Stimulated activated CD8-positive, alpha-beta memory T cell treated with anti-CD3 and anti-CD28 coated beads, Interleukin-15, amount 100 ng/mL, for 48 hours (primary cell): ENCODE measurements around the gene RNF31.
A peak's percentile ranks its signal among the peaks of the same experiment; 100 is the strongest.

Experiments used
- DNase-seq, 2 donors: peaks; one replicate each; pipeline ENCODE4 v3.0.0-alpha.2; 2020; ENCODE audit warnings: low read depth in 2 of 2

RNF31 gene

GRCh38 chr14:24182110-24182882 lies 35.0 kb downstream of the RNF31 start:
- no peak for DNase-seq

DNA sequence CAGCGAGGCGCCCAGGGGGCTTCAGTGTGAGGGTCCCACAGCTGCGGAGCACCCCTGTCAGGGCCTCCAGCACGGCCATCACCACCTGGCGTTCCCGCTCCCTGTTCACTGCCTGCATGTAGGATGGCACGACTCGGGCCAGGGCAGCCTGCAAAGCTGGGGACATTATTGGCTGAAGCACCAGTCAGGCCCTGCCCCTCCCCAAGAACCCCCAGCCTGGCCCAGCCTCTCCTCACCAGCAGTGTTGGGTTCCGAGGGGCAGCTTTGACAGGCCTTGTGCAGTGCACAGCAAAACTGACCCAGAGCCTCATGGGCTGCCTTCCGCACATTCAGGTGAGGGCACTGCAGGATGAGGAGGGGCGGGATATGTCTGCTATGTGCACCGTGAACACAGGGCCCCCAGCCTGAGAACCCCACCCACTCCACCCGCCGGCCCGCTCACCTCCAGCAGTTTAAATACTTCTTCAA lies 35.8 kb downstream of the RNF31 start:
- no peak for DNase-seq

DNA sequence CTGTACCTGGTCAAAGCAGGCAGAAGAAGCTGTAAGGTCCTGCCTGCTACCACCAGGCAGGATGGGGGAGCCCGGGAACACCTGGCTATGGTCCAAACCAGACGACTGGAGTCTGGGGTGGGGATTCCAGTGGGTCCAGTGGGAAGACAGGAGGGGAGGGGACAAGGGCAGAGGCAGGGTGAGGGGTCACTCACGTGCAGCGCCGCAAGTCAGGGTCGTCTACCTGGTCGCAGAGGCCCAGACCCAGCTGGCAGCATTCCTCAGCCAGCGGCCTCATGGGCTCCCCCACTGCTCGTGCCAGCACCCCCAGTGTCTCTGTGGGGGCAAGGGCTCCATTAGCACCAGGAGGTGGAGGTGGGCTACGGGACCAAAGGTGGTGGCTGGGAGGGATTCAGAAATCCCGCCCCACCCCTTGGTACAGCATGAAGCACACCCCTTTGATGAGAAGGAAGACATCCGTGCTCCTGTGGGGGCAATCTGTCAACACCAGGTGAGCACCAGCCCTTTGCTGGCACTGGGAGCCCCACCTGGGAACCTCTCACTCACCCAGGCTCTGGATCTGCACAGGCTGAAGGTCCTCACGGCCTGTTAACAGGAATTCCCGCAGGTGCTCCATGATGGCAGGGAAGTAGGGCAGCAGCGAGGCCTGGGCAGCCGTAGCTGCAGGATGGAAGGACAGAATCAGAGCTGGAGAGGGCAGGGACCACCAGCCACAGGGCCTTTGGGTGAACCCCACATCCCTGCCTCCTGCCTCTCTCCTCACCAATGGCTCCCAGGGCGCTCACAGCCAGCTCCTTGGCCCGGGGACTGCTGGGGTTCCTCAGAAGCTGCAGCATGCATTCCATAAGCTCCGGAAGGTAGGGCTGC lies 37.0 kb downstream of the RNF31 start:
- no peak for DNase-seq

DNA sequence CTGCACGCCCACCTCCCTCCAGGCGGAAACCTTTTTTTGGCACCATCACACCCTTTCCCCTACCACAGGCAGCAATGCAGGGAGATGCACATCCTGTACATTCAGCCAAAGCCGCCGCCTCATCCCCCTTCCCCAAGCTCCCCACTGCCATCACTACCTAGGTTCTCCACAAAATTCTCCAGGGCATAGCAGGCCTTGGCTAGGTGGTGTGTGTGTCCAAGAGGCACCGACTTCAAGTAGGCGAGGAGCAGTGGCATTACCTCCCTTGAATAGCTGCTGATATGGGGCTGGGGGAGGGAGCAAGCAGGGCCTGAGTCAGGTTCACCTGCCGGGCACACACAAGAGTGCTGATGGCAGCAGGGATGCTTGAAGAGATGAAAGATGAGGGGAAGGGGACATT lies 37.7 kb downstream of the RNF31 start:
- no peak for DNase-seq

DNA sequence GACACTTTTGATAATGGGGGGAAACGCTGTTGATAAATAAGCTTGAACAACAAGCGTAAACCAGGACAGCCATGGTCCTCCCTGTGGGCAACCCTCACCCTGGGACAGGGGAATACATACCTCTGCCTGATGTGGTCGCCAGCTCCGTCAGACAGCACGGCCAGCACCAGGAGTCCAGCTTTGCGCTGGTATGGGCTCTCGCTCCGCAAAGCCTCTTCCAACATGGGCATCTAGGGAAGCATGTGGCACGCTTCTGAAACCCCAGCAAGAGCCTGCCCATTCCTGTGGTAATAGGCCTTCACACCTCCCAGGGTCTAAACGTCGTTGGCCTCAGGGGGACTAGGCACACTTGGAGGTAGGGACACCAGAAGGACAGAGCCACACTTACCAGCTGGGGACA lies 38.4 kb downstream of the RNF31 start:
- DNase-seq = no peak

DNA sequence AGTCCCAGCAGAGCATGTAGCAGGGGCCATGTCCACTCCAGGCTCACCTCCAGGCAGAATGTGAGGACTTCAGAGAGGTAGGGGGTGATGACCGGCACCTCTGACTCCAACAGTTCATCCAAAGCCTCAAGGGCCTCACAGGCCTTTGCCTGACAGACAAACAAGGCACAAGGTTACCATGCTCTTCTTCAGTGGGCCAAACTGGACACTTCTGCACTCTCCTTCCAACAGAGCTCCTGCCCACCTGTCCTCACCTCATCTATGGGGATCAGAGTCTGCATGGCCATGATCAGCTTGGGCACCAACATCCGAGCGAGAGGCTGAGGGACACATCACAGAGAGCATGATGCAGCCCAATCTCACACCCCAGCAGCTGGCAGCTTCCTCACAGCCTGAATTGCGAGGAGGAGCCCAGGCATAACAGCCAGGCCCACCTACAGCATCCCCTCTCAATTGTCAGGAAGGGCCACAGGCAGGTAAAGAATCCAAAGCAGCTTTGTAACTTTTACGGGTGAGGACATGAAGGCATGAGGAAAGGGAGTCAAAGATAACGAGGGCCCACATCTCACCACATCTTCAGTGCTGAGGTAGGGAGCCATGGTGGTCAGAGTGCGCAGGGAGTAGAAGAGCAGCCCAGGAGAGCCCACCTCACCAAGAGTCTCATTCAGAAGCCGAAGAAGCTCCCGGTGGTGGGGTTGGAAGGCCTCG lies 39.7 kb downstream of the RNF31 start:
- no peak for DNase-seq

- no peak for DNase-seq
Observed at GRCh38 chr14:24187539-24187915, 40.2 kb downstream of the RNF31 start.

DNA sequence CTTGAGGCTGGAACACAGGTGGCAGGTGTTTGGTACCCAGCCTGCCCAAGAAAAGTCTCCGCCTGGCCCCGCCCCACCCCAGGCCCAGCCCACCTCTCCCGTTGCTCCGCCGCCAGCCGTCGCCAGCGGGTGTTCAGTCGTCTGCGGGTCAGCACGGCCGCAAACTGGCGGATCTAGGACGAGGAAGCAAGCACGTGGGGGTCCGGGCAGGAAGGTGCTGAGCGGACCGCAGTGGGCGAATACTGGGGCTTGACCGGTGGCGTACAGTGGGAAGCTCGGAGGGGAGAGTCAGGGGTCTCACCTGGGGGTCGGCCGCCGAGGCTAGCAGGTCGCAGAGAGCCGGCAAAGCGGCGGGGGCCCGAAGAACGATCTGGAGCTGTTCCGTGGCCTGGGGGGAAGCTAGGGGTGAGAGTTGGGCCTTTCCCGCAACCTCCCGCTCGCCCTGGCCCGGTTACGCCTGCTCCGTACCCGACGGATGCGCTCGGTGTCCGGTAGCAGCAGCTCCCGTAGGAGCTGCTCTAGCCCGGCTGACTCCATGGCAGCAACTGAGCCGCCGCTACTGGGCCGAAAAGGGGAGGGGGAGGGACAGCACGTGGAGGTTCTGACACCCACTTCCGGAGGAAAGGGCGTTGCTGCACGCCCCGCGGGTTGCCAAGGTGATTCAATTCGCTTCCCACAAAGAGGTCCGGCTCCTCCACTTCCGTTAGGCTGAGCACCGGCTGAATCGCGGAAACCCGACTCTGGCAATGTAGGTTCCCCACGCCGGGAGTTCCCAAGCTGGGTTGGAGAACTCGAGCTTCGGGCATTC lies 41.2 kb downstream of the RNF31 start, which contains the start of gene IPO4:
TSS of gene IPO4 (minus strand) at position 566 of the 808 bp plus-strand sequence. CDS start at position 537, 29 bp downstream.
- DNase-seq = peak; percentile 92 to 93

DNA sequence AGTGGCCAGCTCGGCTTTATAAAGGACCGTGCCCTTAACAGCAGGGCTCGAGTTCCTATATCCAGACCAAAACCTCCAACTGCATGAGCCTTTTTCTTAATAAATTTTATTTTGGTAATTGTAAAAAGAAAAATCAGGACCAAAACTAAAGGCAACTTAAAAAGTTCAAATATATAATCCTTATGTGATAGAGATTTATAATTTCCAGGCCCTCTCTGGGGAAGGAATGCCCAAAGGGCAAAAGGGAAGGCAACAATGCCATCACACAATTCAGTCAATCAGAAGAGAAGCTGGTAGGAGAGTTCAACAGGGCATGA lies 41.7 kb downstream of the RNF31 start:
- DNase-seq = no peak

GRCh38 chr14:24189460-24189859 lies 42.2 kb downstream of the RNF31 start:
- no peak for DNase-seq

GRCh38 chr14:24190416-24190815 lies 43.1 kb downstream of the RNF31 start:
- DNase-seq = no peak

DNA sequence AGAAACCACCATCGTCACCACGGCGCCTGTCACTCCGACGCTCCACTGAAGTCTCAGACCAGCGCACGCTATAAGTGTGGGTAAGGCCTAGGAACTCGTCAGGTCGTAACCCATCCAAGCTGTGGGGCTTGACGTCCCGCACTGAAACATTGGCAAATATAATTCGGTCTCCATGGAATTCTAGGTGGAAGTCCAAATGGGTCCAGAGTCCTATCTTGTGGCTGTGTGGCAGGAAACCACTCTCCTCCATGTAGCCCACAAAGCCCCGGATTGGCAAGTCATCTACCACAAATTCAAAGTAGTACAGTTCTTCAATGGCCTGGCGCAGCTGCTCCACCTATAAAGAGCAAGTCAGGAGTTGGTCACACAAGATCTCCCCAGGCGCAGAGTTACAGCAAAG lies 45.6 kb downstream of the RNF31 start:
- DNase-seq = no peak

DNA sequence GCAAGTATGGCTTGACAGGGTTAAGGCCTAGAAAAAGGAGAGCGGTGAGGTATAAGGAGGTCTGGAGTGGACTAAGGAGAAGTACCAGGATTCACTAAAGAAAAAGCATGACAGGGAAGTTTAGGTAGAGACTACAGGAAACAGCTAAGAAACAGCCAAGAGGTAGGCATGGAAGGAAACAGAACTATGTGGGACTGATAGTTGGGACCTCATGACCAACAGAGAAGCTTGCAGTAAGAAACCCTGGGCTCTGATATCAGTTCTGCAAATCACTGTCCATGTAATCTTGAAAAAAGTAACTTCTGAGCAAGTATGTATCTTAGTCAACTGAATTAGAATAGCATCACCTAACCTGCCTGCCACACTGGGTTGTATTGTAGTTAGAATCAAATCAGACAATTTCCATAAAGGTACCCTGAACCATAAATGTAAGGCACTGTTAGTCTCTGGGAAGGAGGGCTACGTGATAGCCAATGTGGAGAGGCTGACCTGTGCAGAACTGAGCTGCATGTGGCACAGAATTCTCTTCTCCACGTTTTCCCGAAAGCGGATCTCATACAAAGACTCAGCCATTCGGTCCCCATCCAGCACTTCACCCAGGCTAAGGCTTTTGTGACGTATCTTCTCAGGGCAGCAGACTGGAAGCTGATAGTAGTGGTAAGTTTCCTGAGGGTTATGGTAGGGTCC lies 47.0 kb downstream of the RNF31 start:
- DNase-seq = no peak

DNA sequence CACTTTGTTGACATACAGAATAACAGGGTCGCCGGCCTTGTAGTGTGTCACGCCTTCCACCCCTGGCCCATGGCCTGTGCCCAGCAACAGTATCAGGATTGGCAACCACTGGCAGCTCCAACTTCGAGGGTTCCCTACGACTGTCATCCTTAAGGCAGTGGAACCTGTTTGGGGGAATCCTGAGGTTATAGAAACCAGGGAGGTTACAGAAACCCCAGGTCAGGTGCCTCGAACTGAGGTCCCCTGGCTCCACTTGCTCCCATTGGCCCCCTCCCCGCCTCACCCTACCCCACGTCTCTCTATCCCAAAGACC lies 47.5 kb downstream of the RNF31 start:
- no peak for DNase-seq

- peak; percentile 80 to 83 for DNase-seq
Observed at GRCh38 chr14:24195186-24196070, 48.1 kb downstream of the RNF31 start, which contains the start of gene TM9SF1. Gene TM9SF1, minus strand, starts transcription at chr14:24195441. Its CDS starts 422 bp downstream, at chr14:24195019.

GRCh38 chr14:24196071-24197055 lies 49.1 kb downstream of the RNF31 start:
- no peak for DNase-seq

DNA sequence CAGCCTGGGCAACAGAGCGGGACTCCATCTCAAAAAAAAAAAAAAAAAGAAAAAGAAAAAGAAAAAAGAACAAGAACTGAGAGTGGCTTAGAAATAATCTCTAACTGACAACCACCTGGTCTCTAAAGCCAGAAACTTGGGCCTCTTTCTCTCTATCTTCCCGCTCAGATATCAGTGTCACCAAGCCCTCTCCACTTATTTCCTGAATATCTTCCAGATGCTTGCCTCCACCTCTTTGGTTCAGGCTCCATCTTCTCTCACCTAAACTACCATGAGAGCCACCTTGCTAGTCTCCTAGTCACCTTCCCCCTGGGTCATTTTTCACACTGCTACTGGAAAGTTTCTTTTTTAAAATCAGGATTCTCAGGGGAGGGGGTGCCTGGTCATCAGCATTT lies 49.8 kb downstream of the RNF31 start:
- no peak for DNase-seq

GRCh38 chr14:24198814-24199524 lies 51.7 kb downstream of the RNF31 start:
- DNase-seq = no peak
